Measurements from ENCODE around the gene ERI3.

The ERI3 gene

DNA sequence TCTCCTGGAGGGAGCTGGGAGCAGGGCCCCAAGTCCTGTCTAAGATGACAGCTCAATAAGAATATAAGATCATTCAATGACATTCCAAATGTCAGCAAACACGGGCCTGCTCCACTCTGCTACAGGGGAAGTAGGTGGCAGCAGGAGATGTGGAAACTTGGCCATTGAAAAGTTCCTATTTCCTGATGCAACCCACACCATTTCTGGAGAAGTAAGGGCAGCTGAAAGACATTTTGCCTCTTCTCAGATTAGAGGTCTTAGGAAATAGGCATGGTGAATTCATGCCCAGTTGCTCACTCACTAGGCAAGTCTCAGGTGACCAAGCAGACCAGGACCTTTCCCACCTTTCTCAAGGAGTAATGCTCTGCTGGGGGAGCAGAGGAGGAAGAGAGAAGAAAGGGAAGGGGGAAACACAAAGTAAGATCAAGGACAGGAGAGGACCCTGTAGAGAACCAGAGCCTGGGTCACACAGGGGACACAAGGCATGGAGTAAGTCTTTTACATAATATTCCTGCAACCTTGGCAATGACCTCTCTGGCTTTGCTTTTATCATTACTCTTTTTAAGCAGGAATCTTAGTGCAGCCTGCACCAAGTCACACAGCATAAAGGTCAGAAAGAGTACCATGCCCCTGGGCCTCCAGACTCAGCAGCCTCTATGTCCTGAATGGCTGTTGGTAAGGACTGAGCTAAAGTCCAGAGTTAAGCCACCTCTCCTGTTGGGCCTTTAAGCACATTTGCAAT lies 72.9 kb downstream of the ERI3 start:
- no peak for DNase-seq

DNA sequence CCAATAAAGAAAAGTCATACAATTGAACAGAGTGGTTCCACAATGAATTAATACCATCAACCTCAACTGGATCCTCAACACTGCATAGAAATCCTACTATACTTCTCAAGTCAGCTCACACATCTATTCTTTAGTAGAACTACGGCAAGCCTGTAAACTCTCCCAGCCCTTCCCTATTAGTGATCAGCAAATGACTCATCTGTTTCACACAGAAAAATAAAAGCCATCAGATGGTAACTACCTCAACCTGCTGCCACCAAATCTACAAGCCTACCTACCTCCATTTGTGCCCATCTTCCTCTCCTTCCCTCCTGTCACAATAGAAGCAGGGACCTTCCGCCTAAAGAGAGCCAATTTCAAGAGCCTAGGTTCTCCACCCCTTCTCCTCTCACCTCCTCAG lies 78.2 kb downstream of the ERI3 start:
- DNase-seq: no peak

DNA sequence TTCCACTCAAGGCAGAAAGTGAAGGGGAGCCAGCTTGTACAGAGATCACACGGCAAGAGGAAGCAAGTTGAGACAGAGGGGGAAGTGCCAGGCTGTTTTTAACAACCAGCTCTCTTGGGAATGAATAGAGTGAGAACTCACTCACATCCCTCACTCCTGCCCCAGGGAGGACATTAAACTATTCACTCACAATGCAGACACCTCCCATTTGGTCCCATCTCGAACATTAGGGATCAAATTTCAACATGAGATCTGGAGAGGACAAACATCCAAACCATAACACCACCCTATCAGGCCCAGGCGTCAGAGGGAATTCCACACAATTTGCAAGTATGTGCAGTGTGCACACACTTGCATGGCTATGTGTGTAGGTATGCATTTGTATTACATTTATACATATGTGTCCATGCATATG lies 79.1 kb downstream of the ERI3 start:
- DNase-seq: peak; percentile 69

DNA sequence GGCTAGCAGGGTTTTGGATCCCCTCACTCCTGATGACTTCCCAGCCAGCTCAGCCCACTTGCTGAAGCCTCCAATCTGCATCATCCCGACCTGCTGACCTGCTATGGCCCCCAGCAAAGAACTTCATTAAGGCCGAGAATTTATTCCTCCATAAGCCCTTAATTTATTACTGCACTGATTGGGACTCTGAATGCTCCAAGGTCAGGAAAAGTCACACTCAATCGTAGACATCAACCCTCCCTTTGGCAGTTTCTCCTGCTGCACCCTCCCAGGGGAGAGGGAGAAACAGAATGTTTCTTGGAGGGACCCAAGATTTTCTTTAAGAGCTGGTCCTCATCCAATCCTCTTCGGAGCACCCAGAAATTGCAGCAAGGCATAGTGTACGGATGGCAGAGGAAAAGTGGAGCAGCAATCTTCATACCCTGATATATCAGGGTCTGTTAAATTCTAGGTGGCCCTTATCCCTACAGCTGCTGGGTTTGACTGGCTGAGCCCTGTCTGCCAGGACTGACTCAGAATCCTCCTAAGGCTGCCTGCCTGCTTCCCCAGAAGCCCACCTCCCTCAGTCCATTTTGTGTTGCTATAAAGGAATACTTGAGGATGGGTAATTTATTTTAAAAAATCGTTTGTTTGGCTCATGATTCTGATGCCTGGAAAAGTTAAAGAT lies 79.6 kb downstream of the ERI3 start:
- no peak for DNase-seq

DNA sequence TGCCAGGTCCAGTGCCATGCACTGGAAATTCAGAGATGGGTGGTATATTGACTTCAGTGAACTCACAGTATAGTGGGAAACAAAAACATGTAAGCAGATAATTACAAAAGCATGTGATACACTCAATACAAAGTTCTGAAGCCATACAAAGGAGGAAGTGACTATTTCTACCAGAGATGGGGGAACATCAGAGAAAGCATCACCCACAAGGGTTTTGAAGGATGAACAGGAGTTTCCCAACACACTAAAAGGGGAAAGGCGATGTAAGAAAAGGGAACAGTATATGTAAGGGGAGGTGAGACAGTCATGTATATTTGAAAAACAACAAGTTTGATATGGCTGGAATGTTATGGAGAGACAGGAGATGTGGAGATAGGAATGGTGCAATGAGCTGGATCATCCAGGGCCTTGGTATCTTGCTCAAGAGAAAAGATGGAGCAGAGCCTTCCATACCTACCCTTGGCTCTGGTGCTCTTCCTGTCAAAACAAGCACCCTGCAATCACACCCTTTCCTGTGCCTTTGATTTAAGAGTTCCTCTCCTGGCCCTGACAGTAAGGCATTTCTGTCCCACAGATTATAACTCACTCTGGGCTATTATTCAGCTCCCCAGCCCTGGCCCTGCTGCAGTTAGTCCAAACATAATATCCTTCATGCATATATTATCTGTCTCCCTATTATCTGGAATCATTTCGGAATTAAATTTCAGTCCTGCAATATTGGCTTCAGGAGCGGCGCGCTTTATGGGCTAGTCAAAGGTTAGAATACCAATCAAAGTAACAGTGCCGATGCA lies 81.3 kb downstream of the ERI3 start:
- no peak for DNase-seq

DNA sequence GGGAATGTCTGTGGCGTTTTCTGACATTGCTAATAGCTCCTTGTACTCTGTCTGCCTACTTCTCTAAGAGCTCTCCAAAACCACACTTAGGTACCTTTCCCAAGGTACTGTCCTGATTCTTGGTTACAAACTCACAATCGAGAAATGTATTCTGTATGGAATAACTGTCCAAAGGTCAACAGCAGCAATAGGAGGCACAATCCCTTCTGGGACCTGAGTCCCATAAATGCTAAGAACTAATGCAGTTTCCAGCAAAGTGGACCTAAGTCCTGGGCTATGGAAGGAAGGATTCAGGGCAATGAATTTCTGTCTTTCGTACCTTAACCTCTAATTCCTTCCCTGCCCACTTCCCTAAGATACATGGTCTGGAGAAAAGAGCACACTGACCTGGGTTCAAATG lies 82.1 kb downstream of the ERI3 start:
- DNase-seq: no peak

DNA sequence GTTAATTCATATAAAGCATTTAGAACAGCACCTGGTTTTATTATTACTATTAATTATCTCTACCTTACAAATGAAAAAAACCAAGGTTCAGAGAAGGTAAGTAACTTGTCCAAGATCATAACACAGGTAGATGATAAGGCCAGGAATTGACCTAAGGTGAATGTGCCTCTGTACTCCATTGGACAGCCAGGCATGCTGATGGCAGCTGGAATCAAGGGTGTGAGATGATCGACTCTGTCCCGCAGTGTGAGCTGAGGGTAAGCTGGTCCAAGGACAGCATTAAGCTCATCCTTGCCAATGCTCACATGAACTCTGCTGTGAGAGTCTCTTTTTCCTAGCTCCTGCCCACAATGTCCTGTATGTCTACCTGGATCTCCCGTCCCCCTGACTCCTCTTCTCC lies 83.4 kb downstream of the ERI3 start:
- DNase-seq: no peak

DNA sequence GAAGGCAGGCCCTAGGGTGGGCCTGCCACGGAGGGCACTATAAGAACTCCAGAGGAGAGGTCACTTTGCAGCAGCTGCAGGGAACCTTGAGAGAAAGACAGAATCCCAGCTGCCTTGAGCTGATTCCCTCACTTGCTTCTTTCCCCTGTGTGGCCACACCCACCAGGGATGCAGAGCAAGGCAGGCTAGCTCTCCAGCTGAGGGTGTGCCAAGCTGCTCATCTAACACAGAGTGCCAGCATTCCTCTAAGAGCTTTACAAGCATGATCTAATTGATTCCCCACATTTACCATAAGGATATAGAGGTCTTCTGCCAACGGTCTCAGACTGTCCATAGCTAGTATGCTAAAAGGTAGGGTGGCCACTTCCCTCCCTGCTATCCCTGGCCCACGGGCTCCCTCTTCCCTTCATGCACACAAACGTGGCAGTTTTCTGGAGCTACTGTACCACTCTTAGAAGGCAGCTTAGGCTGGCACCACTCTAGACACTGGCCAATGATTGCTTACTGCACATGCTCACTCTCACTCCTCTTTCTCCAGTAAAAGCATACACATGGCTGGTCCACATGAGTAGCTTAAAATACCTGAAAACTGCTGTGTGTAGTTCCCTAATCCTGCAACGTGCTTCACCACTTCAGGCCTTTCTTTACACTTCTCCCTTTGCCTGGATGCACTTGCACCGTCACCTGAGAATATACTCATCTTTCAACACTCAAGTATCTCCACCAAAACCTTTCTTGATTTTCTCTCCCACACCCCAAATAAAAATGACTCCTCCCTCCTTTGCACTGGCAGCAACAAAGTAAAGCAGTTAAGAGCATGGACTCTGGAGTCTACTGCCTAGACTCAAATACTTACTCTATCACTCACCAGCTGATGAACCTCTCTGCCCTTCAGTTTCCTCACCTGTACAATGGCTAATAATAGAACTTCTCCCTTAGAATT lies 84.1 kb downstream of the ERI3 start:
- no peak for DNase-seq

DNA sequence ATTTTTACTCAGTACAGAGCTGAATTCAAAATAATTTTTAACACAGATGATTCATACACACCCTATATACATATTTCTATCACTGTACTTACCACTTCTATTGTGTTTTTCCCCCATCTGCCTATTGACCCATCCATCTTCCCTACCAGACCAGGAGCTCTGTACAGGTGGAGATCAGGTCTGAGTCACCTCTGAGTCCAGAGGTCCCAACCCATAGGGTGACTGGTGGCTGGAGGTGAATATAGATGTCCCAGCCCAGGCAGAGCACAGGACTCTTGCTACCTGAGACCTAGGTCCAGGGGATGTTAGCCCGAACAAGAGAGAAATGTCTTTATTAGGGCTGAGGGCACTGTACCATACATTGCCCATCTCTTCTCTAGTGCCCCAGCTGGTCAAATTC lies 87.0 kb downstream of the ERI3 start:
- DNase-seq: no peak

DNA sequence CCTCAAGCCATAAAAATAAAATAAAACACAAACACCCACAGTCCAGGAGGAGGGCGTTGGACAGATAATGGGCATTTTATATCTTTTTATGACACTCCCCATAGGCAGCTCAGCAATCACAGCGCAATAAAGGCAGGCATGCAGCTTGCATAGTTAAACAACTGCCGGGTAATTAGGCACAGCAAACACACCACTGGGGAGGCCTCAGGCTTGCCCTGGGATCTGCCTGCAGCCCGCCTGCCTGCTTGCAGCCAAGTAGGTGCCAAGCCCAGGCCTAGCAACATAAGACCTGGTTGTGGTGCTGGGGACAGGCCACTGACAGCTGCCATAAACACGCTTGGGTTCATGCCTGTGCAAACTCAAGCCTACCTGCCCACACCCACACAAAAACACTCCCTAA lies 87.6 kb downstream of the ERI3 start:
- peak; percentile 77 for DNase-seq

DNA sequence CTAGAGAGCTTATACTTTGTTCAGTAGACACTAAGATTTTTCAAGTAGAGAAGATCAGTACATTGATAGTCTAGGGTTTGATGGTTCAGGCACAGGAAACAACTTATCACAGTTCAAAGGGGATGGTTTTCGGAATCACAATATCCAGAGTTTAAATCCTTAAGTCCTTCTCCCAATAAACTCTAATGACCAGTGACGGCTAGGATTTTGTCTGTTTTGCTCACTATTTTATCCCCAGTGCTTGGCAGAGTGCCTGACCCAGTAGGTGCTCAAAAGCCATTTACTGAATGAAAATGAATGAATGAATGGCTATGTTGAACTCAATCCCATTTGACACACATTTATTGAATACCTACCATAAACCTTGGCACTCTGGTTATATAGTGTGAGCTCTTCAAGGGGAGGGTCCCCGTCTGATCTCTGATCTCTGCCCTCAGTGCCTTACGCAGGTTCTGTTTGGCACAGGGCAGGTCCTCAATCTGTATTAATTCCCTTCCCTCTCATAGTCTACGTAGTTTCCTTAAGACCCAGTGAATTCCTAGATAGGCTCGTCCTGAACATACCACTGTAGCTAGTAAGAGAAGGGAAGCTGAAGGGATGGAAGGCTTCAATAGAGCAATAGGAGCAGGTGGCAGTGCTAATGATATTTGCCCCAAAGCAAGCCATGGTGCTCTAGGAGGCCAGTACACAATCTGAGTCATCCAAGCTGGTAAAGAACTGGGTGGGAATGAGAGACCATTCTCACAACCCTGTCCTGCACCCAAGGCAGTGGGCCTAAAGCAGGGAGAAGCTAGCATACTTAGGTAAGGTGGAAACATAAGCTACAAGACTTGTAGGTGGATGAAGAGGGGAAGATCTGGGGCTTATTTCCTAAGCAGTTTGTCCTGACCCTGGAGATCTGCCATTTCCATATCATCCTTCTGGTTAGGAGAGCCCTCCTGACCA lies 88.4 kb downstream of the ERI3 start:
- DNase-seq: no peak

DNA sequence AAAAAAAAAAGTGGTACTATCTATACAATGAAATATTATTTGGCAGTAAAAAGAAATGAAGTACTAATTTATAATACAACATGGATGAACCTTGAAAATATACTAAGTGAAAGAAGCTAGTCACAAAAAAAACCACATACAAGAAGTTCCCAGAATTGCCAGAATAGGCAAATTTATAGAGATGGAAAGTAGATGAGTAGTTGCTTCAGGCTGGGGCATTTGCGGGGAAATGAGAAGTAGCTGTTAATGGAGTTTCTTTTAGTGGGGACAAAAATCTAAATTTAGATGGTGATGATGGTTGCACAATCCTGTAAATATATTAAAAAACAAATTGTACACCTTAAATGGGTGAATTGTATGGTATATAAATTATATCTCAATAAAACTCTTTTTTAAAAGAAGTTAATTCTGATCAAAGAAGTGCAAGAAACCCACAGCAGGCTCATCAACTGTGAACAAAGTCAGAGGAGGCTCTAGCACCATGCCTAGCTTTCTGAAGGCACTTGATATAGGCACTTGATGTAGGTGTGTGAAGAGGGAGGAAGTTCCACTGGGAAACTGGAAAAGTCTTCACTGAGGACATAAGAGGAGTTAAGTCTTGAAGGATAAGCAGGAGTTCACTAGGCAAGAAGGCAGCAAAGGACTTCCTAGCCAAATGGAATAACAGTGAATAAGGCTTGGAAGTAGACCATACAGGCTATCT lies 89.2 kb downstream of the ERI3 start:
- DNase-seq: no peak

DNA sequence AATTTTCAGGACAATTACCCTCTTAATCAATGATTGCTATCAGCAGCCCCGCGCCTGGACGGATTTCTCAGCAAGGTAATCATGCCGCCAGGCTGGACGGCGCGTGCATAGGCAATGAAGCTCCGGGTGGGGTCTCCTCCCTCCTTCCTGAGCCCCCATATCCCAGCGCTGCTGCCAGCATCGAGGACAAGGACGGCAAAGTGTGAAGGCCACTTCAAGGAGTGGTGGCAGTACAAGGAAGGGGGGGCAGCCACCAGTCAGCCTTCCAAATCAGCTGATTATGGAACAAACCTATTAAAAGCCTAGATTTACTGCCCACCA lies 90.6 kb downstream of the ERI3 start:
- DNase-seq: no peak

DNA sequence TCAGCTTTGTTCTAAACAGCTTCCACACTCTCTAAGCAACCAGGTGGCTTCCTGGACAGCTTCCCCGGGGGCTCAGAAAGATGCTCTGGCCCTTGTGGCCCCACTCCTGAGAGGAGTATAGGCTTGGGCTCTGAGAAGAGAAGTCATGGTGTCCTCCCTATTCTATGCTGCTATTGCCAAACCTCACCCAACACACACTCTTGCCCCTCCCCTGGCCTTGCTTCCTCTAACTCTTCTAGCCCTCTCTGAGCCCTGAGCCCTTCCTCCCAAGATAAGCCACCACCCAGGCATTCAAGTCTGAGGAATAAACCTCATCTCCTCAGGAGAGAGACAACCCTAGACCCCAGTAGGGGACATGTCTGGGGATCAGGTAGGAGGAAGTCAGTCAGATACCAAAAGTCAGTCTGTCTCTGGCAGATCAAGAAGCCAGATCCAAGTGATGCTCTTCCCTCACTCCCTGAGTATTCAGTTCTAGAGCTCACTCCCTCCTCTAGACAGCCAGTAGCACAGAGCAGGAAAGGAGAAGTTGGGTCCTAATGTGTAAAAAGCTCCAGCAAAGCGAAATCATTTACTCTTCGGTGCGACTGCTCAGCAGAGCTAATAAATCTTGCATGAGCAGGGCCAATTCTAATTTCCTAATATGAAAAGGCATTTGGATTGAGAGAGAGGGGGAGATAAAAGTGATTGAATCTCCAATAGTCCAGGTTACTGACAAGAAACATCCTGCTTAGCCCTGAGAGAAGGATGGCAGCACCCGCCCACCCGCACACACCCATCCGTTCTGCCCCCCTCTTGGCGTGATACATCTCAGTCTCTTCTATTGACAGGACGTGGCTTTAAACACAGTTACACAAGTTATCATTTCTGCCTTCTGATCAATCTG lies 91.2 kb downstream of the ERI3 start:
- no peak for DNase-seq

DNA sequence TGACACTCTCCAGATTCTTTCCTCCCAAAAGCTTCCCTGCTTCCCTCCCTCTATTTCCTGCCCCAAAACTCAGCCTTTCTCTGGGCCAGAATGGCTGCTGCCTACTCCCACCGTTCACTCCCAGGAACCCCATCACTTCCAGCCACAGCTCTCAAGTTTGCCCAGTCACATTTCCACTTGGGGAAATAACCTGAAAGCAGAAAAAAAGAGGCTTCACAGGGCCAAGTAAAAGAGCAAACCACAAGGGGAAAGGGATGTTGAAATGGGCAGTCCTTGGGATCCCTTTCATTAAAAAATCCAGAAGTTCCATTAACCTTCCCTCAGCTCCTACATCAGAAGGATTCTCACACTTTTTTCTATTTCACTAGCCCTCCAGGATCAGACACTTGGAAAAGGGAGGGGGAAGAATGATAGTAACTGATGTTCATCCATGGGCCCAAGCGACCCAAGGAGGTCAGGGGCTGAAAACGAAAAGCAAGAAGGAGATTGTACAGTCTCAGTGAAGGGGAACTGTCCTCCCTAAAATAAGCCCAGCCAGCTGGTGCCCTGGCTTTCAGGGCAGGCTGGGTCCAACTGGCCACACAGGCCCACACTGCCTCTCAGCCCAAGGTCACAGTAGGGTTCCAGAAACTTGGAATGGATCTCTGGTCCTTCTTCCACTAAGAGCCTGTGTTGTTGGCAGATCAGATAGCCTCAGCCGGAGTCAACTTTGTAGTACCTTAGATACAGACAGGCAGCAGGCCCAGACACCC lies 92.1 kb downstream of the ERI3 start:
- DNase-seq: no peak

DNA sequence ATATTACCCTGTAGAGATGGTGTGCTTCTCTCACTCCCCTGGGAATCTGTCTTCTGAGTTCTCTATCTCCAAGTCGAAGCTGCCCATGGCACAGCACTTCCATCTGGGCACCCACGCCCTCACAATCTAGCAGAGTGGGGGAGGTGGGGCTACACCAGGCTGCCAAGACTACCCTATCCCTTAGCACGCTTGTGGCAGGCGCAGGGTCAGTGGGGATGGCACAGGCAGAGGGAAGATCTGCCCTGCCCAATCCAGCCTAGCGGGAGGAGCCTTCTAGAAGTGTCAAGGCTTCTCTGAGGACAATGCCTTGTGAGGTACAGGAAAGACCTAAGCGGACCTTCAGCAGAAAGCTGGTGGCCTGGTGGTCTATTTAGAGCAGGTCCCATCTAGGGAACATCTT lies 92.6 kb downstream of the ERI3 start:
- DNase-seq: no peak

DNA sequence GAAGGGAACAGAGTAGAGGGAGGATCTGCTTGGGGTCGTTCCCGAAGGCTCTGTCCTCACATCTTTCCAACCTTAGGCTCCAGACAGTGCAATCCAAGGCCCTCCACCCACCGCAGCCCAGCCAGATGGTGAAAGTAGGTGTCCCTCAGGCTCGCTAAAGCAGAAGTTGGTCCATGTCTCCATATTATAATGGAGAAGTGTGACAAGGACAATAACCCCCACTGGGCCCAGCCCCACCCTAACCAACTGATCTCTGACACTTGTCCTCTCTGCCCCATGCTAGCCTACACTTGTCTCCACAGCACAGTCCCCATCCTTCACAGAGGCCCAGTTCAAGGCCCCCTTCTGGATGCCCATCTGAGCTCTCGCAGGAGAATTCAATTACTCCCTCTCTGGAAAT lies 93.1 kb downstream of the ERI3 start:
- DNase-seq: no peak

DNA sequence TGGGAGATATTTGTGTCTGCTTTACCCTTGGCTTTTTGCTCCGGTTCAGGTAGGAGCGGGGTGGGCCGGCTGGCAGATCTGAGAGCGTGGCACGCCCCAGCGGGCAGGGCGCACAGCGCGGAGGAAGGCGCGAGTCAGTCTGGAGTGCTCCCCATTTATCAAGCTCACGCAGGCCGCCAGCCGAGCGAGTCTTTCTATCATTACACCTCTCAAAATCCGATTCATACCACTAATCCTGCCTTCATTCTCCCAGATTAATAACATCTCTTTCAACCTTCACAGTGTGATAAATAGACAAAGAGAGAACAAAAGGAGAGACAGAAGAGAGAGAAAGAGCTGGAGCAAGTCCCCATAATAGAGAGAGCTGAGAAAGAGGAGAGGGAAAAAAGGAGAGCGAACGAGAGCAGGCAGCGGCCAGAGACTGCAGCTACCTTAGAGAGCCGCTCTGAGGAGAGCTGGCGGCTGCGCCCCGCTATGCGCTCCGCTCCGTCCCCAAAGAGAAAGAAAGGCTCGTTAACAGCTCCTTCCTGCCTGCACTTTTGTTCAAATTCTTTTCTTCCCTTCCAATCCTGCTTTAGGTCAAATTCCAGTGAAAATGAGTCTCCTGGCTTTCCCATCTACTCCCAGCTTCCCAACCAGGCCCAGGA lies 93.8 kb downstream of the ERI3 start:
- DNase-seq: no peak

DNA sequence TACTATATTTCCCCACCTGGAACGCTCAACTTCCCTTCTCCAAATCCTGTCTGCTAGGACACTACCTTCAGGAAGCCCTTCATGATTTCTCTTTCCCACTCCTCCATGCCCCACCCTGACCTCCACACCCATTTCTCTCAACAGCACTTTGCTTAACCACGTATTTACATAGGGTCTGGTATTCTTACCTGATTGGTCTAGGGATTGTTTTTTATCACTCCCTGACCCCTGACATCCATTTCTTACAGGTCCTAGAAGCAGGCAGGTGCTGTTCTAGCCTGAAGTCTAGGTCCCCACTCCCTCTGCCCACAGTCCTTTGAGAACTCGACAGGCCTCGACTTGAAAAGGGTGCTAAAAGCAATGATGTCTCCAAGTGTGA lies 94.3 kb downstream of the ERI3 start:
- no peak for DNase-seq
